H4 (cell line): ENCODE data around the gene AOPEP. TPM values are rescaled to one million over a fixed set of nuclear protein-coding genes. Genes with fewer than 3 reads are reported as not detected.
"Not testable (repeated sequence)": the region's sequence is repeated elsewhere in the genome, so short reads cannot be mapped to it uniquely, and the experiment has no call there.

Source experiments
- DNase-seq: peaks from one replicate; pipeline ENCODE4 v3.0.0-alpha.2; 2015; ENCODE audit warnings: low spot score
- total RNA-seq: library from RNA; depleted of rRNA; stranded (reverse); fragments of >200 nt; shearing (Covaris generic); gene quantifications from 2 replicates; pipeline ENCODE4 v1.2.3, GENCODE V29; 2014

AOPEP gene
- total RNA-seq, 1 experiment from 2014 or later, result 130 TPM

DNA sequence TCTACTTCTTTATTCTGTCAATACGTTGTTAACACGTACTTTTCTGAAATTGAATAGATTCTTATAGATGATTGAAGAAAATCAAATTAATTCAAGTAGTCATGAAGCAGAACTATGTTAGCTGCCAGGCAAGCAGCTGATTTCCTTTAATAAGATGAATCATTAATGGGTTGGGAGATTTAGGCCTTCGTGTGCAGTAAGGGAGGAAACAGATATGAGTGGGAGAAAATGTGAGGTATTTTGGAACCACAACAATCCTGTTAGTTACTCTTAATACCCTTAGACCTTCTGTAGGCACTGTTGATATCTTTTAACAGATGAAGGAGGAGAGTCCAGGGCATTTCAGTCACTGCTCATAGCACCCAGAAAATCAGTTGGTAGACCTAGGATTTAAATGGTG lies 121.0 kb downstream of the AOPEP start:
- no peak for DNase-seq

DNA sequence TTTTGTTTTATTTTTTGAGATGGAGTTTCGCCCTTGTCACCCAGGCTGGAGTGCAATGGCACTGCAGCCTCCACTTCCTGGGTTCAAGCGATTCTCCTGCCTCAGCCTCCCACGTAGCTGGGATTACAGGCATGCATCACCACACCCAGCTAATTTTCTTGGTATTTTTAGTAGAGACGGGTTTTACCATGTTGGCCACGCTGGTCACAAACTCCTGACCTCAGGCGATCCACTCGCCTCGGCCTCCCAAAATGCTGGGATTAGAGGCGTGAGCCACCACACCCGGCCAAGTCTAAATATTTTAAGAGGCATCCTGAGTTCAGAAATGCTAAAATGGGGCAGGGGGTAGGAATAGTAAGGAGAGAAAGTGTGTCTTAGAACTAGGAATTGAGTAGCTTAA lies 122.3 kb downstream of the AOPEP start:
- DNase-seq, result not testable (repeated sequence)

GRCh38 chr9:94850540-94851434 lies 124.3 kb downstream of the AOPEP start:
- no peak for DNase-seq

DNA sequence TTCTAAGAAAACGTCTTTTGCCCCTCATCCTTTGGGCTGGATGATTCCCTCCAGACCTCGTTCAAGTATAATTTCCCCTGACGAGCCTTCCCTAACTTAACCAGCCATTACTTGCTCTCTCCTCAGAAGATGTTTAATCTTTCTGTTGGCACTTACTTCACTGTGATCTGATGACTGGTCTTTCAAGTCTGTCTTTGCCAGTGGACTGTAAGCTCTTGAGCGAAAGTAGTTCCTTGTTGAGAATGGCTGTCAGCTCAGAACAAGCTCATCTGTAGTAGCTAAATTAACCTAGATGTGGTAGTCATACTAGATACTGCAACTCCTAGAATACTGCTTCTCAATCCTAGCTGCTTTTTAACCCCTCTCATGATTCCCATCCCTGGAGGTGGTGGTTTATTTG lies 125.0 kb downstream of the AOPEP start:
- DNase-seq, result no peak

DNA sequence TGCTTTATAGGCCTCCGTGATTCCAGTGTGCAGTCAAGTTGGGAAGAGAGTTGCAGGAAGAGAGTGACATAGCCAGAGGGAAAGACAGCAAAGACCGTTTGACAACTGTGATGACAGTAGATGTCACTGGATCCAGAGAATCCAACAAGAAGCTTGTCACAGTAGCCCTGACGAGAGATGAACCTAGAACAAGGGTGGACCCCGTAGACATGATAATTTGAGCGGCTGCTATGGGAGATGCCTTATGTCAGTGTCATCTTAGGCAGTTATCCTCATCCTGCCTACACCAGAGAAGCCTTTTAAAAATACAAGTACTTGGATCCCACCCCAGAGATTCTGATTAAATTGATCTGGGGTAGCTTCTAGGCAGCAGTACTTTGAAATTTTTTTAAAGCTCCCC lies 125.4 kb downstream of the AOPEP start:
- no peak for DNase-seq

GRCh38 chr9:94852373-94852772 lies 125.9 kb downstream of the AOPEP start:
- no peak for DNase-seq

DNA sequence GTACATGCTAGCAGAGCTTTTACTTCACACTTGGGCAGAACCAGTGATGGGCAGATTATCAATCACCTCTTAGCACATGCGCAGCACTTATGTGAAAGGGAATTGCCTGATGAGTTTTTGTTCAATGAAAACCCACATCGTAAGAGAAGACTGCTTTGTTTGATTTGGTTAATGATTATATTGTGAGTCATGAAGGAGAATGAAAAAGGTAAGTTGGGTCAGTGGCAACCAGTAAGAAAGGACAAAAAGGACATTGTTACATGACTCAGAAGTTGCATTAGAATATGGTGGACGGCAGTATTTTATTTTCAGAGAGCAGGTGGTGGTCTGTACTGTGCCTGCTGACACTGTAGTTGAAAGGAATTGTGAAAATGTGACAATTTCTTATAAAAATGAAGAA lies 127.4 kb downstream of the AOPEP start:
- DNase-seq, result no peak

DNA sequence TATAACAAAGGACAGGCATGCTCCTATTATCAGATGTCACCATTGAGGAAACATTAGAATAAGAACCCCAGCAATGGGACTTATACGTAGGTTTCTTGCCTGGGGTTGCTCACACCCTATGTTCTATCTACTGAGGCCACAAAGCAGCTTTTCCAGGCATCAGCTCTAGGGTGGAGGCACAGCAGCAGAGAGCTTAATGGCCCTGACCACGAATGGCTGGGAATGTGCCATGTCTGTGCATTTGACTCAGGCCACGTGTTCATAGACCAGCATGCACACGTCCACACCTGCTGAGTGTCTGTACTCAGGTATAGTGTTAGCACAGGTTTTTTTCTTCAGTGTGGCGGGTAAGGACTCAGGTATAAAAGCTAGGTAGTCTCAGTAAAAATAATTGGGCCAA lies 129.4 kb downstream of the AOPEP start:
- DNase-seq, result no peak

- no peak for DNase-seq
These were observed 131.3 kb downstream of the AOPEP start for GRCh38 chr9:94857791-94858190.

DNA sequence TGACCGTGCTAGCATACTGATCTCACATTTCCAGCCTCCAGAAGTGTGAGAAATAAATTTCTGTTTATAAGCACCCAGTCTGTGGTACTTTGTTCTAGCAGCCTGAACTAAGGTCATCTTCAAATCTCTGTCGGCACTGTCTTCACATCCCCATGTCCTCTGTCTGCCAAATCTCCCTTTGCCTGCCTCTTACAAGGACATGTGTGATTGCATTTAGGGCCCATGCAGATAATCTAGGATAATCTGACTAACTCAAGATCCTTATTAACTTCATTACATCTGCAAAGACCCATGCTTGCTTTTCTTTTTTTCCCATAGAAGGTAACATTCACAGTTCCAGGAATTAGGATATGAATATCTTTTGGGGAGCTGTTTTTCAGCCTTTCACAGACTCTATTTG lies 132.7 kb downstream of the AOPEP start:
- no peak for DNase-seq

DNA sequence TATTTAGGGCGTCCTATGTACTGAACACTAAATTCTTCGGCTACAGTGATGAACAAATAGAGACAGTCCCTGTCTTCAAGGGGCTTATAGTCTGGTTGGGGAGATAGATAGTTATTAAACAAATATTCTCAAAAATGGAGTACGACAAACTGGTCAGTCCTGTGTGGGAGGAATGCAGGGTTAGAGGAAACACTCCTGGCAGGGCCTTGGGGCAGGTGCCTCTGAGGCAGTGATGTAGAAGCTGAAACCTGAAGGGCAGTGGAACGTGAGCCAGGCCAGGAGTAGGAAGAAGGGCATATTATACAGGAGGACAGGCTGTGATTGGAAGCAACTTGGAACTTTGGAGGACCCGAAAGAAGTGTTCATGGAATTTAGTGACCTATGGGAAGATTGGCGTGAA lies 133.4 kb downstream of the AOPEP start:
- DNase-seq, result no peak

DNA sequence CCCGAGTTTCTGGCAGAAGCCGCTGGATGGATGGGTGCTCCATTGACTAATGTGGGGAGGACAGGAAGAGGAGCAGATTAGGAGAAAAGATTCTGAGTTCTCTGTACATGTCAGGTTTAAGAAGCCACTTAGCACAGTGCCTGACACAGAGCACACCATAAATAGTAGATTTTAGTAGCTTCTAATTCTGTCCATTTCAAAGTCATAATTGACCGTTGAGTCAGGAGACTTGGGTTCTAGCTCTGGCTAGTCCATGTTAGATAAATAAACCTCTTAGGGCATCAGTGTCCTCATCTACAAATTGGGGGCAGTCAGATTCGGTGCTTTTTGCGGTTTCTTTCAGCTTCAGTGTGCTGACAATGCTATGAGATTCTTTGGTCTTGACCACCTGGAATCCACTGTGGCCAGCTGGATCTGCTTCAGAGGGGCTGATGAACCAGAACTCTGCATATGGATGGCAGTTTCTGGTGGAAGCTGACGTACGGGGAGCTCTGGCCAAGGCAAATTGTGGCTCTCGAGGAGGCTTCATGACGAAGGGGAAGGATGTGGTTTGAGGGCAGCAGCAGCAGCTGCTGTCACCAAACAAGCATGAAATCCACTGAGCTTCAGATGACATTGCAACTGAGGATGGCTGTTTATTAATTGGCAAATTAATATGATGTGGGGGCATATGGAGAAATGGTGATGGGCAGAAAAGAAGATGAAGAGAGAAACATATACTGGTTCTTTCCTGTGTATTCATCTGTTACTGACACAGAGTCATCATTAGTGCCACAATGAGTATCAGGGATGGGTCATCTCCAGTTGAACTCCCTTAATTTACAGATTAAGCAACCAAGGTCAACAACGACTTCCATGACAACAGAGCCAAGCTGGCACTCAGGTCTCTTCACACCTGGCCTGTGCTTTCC lies 134.4 kb downstream of the AOPEP start:
- peak; percentile 97 for DNase-seq

- peak; percentile 88 for DNase-seq
These were observed 135.2 kb downstream of the AOPEP start for GRCh38 chr9:94861589-94862272.

DNA sequence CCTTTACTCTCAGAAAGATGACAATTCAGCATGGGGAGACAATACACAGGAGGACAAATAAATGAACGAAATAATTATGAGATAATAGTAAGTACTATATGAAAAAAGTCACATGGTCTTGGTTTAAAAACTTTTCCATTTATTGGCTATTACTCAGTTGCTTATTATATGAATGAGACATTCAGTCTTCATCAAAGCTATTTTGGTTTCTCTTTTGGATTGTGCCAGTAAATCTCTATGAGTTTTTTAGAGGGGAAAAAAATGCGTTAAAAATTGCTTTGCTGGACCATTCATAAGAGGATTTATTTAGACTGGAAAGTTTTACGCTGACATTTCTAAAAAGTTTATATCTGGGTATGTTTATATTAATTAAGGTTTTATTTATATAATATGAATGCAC lies 137.7 kb downstream of the AOPEP start:
- no peak for DNase-seq

- DNase-seq, result no peak
These were observed 138.5 kb downstream of the AOPEP start for GRCh38 chr9:94864862-94865509.

GRCh38 chr9:94865582-94866452 lies 139.3 kb downstream of the AOPEP start:
- DNase-seq, result peak; percentile 80

DNA sequence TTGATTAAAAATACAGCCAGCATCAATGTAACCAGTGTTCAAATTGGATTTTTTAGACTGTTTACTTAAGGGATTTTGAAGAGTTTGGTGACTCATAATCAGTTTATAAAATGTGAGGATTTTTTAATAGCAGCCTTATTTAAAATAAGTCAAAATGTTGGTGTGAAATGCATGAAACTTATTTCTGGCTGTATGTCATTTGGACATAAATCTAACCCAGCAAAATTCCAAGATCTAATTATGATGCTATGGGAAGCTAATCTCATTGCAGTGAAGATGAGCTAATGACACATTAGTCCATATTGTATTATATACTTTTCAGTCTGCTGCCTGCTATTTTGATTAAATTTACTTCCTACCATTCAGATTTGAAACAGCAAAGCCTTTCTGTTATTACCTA lies 140.3 kb downstream of the AOPEP start:
- DNase-seq, result no peak

GRCh38 chr9:94867281-94867841 lies 140.9 kb downstream of the AOPEP start:
- peak; percentile 88 for DNase-seq

- DNase-seq, result peak; percentile 87
These were observed 141.4 kb downstream of the AOPEP start for GRCh38 chr9:94867842-94868312.

DNA sequence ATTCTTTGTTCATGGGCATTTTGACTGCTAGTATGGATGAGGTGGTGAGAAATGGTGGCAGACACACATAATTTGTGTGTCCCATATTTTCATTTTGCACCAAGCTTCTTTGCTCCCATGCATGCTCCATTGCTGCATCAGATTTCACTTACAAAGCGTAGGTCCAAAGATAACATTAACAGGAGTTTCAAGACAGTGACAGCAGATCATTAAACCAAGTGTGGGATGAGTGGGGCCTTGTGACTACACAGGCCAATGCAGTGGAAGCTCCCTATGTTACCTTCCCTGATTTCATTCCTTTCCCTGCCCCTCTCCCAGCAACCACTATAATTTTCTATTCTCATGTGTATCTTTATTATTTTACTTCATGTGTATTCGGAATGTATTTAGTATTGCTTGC lies 142.0 kb downstream of the AOPEP start:
- DNase-seq, result no peak
